Amygdala (tissue), 56 donors: Measurements from ENCODE around the gene RFX2.
"Not testable (repeated sequence)": the region's sequence is repeated elsewhere in the genome, so short reads cannot be mapped to it uniquely, and the experiment has no call there.

Experiments
- DNase-seq, 56 donors: peaks; one replicate each; lab custom pipeline; 2025; lab: John Stamatoyannopoulos, UW

The RFX2 gene

GRCh38 chr19:6044056-6044805 is 66.1 kb downstream of the RFX2 start:
- DNase-seq = no peak

- no peak for DNase-seq
Observed at GRCh38 chr19:6042776-6043726, 67.2 kb downstream of the RFX2 start.

- peak in 2 of 56 donors; percentile 15 to 30 for DNase-seq
Observed at GRCh38 chr19:6041991-6042481, 68.3 kb downstream of the RFX2 start.

GRCh38 chr19:6041071-6041470 is 69.2 kb downstream of the RFX2 start:
- no peak for DNase-seq

GRCh38 chr19:6039566-6040225 is 70.6 kb downstream of the RFX2 start:
- no peak for DNase-seq

GRCh38 chr19:6038634-6039405 is 71.5 kb downstream of the RFX2 start:
- no peak for DNase-seq

GRCh38 chr19:6035026-6035425 is 75.3 kb downstream of the RFX2 start:
- no peak for DNase-seq

GRCh38 chr19:6034512-6034911 is 75.8 kb downstream of the RFX2 start:
- DNase-seq = no peak

- no peak for DNase-seq
Observed at GRCh38 chr19:6033744-6034264, 76.5 kb downstream of the RFX2 start.

- DNase-seq = no peak
Observed at GRCh38 chr19:6032827-6033226, 77.5 kb downstream of the RFX2 start.

GRCh38 chr19:6032381-6032780 is 77.9 kb downstream of the RFX2 start:
- DNase-seq = no peak

GRCh38 chr19:6030214-6030507 is 80.1 kb downstream of the RFX2 start:
- no peak for DNase-seq

- no peak for DNase-seq
Observed at GRCh38 chr19:6026390-6027227, 83.7 kb downstream of the RFX2 start.

GRCh38 chr19:6024756-6025155 is 85.5 kb downstream of the RFX2 start:
- not testable (repeated sequence) for DNase-seq

GRCh38 chr19:6023936-6024335 is 86.4 kb downstream of the RFX2 start:
- DNase-seq = no peak

- DNase-seq = no peak
Observed at GRCh38 chr19:6023085-6023682, 87.1 kb downstream of the RFX2 start.

GRCh38 chr19:6022570-6023064 is 87.7 kb downstream of the RFX2 start:
- DNase-seq = no peak

- peak in 49 of 56 donors; percentile 2 to 84 (median 30) for DNase-seq
Observed at GRCh38 chr19:6021878-6022569, 88.3 kb downstream of the RFX2 start.
